T-helper 17 cell (primary cell): ENCODE measurements around the gene ADAMTS10. TPM values are rescaled to one million over a fixed set of nuclear protein-coding genes. Genes with fewer than 3 reads are reported as not detected.

Experiments used
- ATAC-seq: fragments of 150-1000 bp; cut with Tn5 transposase; 2 replicates; pipeline ENCODE4 v1.10.0; 2021; ENCODE audit warnings: mild to moderate bottlenecking, moderate library complexity
- DNase-seq, 3 donors: peaks; one replicate each; pipeline versions ENCODE4 v3.0.0 to v3.0.0-alpha.2; 2020 to 2021
- H3K9me3 ChIP-seq: one replicate; pipeline ENCODE4 v1.7.0; 2013; ENCODE audit warnings: low read length, mild to moderate bottlenecking; ENCODE audit not compliant: control insufficient read depth, poor library complexity, severe bottlenecking
- H3K27ac Mint-ChIP-seq: one replicate; pipeline ENCODE4 v1.8.0; 2022; ENCODE audit warnings: mild to moderate bottlenecking, moderate library complexity, mixed read lengths
- H3K27me3 Mint-ChIP-seq: one replicate; pipeline ENCODE4 v1.8.0; 2022; ENCODE audit warnings: mixed read lengths
- H3K36me3 Mint-ChIP-seq: one replicate; pipeline ENCODE4 v1.8.0; 2022; ENCODE audit warnings: low read depth, mixed read lengths
- H3K4me1 Mint-ChIP-seq: one replicate; pipeline ENCODE4 v1.8.0; 2022; ENCODE audit warnings: mild to moderate bottlenecking, mixed read lengths
- H3K4me3 Mint-ChIP-seq: one replicate; pipeline ENCODE4 v1.8.0; 2022; ENCODE audit warnings: mild to moderate bottlenecking, moderate library complexity, mixed read lengths
- total RNA-seq, 4 donors: library from RNA in 2 of 4; stranded (reverse) in 2 of 4; gene quantifications; one replicate each; pipeline ENCODE4 v1.2.3 and lab custom pipeline; 2022 to 2026

The ADAMTS10 gene
- total RNA-seq, 2 donors from 2014 or later = 24.0 to 33.1 TPM

- Mint-ChIP-seq H3K4me1 (peaks cover 12% of the 10 kb centered on the region), H3K4me3 (no peak overlapping the region), H3K27ac (no peak overlapping the region), H3K27me3 (peaks cover 10% of the 10 kb centered on the region), H3K36me3 (no peaks in the 10 kb centered on the region)
- no peaks in the 10 kb centered on the region for H3K9me3 ChIP-seq
- ATAC-seq = no peak
- DNase-seq = no peak
Measured at GRCh38 chr19:8616861-8617260, 6.3 kb upstream of the ADAMTS10 start.

GRCh38 chr19:8615813-8616596 lies 5.5 kb upstream of the ADAMTS10 start:
- H3K4me1 Mint-ChIP-seq = peaks cover 12% of the 10 kb centered on the region
- peak overlapping the region; percentile 70 for H3K27ac Mint-ChIP-seq

GRCh38 chr19:8615024-8615423 lies 4.5 kb upstream of the ADAMTS10 start:
- H3K36me3 Mint-ChIP-seq = peaks cover 4% of the 10 kb centered on the region
- no peaks in the 10 kb centered on the region for H3K9me3 ChIP-seq
- H3K4me3 Mint-ChIP-seq = peak overlapping the region; percentile 5
- H3K4me1 Mint-ChIP-seq = peaks cover 16% of the 10 kb centered on the region
- no peak for ATAC-seq
- no peak for DNase-seq
- H3K27ac Mint-ChIP-seq = no peak overlapping the region
- peaks cover 3% of the 10 kb centered on the region for H3K27me3 Mint-ChIP-seq

More at GRCh38 chr19:8615813-8616596, 5.5 kb upstream of the ADAMTS10 start:
- peak; percentile 63 for ATAC-seq
- peak; percentile 41 to 63 (median 43) for DNase-seq
- Mint-ChIP-seq H3K36me3 (no peaks in the 10 kb centered on the region), H3K27me3 (peaks cover 10% of the 10 kb centered on the region), H3K4me3 (no peak overlapping the region)
- H3K9me3 ChIP-seq = no peaks in the 10 kb centered on the region

- Mint-ChIP-seq H3K4me1 (peaks cover 21% of the 10 kb centered on the region), H3K27ac (no peak overlapping the region), H3K4me3 (no peak overlapping the region), H3K36me3 (peaks cover 6% of the 10 kb centered on the region), H3K27me3 (peaks cover 4% of the 10 kb centered on the region)
- DNase-seq (no peak), ATAC-seq (no peak)
- no peaks in the 10 kb centered on the region for H3K9me3 ChIP-seq
Measured at GRCh38 chr19:8614455-8614854, 3.9 kb upstream of the ADAMTS10 start.

GRCh38 chr19:8612807-8613171 lies 2.3 kb upstream of the ADAMTS10 start:
- peaks cover 32% of the 10 kb centered on the region for H3K4me1 Mint-ChIP-seq
- H3K36me3 Mint-ChIP-seq = peaks cover 6% of the 10 kb centered on the region
- DNase-seq = no peak
- H3K9me3 ChIP-seq = no peaks in the 10 kb centered on the region
- peak overlapping the region; percentile 56 for H3K27ac Mint-ChIP-seq
- no peak for ATAC-seq
- H3K27me3 Mint-ChIP-seq = peaks cover 4% of the 10 kb centered on the region
- peak overlapping the region; percentile 50 for H3K4me3 Mint-ChIP-seq

DNA sequence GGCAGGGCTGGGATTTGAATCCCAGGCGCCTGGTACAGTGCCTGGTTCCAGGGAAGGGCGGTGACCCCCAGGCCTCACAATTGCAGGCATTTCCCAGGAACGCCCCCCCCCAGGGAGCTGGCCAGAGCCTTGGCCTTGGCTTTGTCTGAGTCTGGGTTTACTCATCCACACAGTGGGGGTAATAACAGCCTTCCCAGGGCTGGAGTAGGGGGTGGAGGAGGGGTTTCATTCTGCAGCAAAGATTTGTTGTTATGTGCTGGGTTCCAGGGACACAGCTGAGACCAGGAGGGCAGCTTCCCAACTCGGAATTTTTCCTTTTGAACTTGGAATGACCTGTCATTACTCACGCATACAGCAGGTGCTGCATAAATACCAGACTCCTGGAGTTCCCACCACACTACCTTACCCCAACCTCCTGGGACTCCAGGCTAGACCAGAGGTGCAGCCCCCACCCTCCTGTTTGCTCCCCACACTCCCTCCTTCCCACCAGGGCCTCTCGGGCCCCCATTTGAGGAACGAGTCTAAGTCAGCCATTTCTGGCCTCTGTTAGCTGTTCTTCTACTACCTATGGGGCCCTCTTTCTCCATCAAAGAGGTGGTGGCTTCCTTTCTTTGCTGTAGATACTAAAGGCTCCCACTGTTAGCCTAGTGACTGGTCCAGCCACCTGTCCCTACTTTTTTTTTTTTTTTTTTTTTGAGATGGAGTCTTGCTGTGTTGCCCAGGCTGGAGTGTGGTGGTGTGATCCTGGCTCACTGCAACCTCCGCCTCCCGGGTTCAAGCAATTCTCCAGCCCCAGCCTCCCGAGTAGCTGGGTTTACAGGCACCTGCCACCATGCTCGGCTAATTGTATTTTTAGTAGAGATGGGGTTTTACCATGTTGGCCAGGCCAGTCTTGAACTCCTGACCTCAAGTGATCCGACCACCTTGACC lies 1.6 kb upstream of the ADAMTS10 start:
- Mint-ChIP-seq H3K4me3 (peak overlapping the region; percentile 87), H3K36me3 (peaks cover 6% of the 10 kb centered on the region), H3K27me3 (peaks cover 4% of the 10 kb centered on the region), H3K27ac (peak overlapping the region; percentile 56), H3K4me1 (peaks cover 34% of the 10 kb centered on the region)
- ATAC-seq (peak; percentile 39), DNase-seq (no peak)
- H3K9me3 ChIP-seq = no peaks in the 10 kb centered on the region

DNA sequence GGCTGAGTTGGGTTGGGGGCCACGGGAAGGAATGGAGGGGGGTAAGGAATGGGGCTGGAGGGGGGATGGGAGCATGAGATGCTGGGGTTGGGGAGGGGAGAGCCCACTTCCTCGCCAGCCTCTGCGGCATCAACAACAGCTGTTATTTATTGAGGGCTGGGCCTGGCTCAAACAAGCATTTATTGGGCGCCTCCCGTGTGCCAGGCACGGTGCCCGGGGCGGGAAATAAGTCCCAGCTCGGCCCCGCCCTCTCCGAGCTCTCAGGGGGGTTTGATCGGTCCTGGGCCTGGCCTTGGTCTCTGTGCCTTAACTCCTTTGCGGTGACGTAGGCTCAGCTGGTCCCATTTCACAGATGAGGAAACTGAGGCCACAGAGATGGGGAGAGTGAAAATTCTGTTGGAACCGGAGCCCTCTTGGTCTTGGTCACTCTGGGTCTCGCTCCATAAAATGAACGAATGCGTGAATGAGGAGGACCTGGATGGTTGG lies 919 bp upstream of the ADAMTS10 start:
- H3K9me3 ChIP-seq = no peaks in the 10 kb centered on the region
- Mint-ChIP-seq H3K27me3 (peaks cover 4% of the 10 kb centered on the region), H3K4me1 (peaks cover 37% of the 10 kb centered on the region), H3K36me3 (peaks cover 10% of the 10 kb centered on the region), H3K4me3 (peak overlapping the region; percentile 43), H3K27ac (peak overlapping the region; percentile 21)
- ATAC-seq (no peak), DNase-seq (no peak)

DNA sequence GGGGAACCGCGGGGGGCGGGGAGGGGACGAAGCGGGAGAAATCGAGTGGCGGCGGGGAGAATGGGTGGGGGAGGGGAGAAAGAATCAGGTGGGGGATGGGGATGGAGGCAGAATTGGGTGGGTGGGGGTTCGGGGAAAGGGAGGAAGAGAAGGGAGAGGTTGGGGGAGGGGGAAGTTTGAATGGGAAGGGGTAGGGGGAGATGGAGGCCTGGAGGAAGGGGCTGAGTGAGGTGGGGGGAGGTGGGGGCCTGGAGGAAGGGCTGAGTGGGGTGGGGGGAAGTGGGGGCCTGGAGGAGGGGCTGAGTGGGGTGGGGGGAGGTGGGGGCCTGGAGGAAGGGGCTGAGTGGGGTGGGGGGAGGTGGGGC lies 403 bp upstream of the ADAMTS10 start:
- no peak for DNase-seq
- H3K27ac Mint-ChIP-seq = no peak overlapping the region
- ATAC-seq = no peak
- peaks cover 10% of the 10 kb centered on the region for H3K36me3 Mint-ChIP-seq
- peaks cover 4% of the 10 kb centered on the region for H3K27me3 Mint-ChIP-seq
- H3K9me3 ChIP-seq = no peaks in the 10 kb centered on the region
- no peak overlapping the region for H3K4me3 Mint-ChIP-seq
- H3K4me1 Mint-ChIP-seq = peaks cover 37% of the 10 kb centered on the region

- peak overlapping the region; percentile 100 for H3K4me3 Mint-ChIP-seq
- peaks cover 29% of the 10 kb centered on the region for H3K4me1 Mint-ChIP-seq
- peaks cover 10% of the 10 kb centered on the region for H3K36me3 Mint-ChIP-seq
- peak overlapping the region; percentile 96 for H3K27ac Mint-ChIP-seq
- H3K9me3 ChIP-seq = no peaks in the 10 kb centered on the region
- peaks cover 4% of the 10 kb centered on the region for H3K27me3 Mint-ChIP-seq
- peak; percentile 32 for ATAC-seq
- no peak for DNase-seq
Measured at GRCh38 chr19:8609279-8610040, 1.1 kb downstream of the ADAMTS10 start.

- Mint-ChIP-seq H3K4me1 (peaks cover 29% of the 10 kb centered on the region), H3K27me3 (peaks cover 4% of the 10 kb centered on the region), H3K4me3 (peak overlapping the region; percentile 88), H3K36me3 (peaks cover 10% of the 10 kb centered on the region), H3K27ac (peak overlapping the region; percentile 71)
- no peaks in the 10 kb centered on the region for H3K9me3 ChIP-seq
- DNase-seq (no peak), ATAC-seq (no peak)
Measured at GRCh38 chr19:8608941-8609278, 1.6 kb downstream of the ADAMTS10 start.

DNA sequence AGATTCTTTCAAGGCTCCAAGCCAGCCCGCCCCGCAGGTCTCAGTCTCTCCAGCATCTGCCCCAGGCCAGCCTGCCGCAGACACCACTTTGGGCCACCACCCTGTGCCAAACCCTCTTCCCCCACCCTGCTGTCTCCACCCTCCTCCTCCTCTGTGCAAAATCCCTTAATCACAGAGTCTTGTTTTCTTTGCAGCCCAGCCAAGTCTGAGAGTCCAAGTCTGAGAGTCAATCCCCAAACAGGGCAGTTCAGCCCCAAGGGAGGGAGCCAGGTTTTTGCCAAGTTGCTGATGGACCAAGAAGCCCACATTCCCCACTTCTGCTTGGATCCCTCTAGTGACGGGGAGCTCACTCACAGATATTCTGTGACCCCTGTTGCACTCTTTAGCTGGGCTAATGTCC lies 3.1 kb downstream of the ADAMTS10 start:
- Mint-ChIP-seq H3K4me3 (no peak overlapping the region), H3K27me3 (peaks cover 4% of the 10 kb centered on the region), H3K36me3 (peaks cover 10% of the 10 kb centered on the region), H3K27ac (no peak overlapping the region), H3K4me1 (peaks cover 27% of the 10 kb centered on the region)
- no peaks in the 10 kb centered on the region for H3K9me3 ChIP-seq
- no peak for ATAC-seq
- DNase-seq = no peak

- Mint-ChIP-seq H3K4me1 (peaks cover 25% of the 10 kb centered on the region), H3K4me3 (no peak overlapping the region), H3K36me3 (peaks cover 10% of the 10 kb centered on the region), H3K27me3 (peaks cover 4% of the 10 kb centered on the region), H3K27ac (no peak overlapping the region)
- no peaks in the 10 kb centered on the region for H3K9me3 ChIP-seq
- no peak for DNase-seq
- no peak for ATAC-seq
Measured at GRCh38 chr19:8605514-8605913, 5.0 kb downstream of the ADAMTS10 start.

- no peak for ATAC-seq
- Mint-ChIP-seq H3K27ac (peak overlapping the region; percentile 21), H3K27me3 (no peaks in the 10 kb centered on the region), H3K36me3 (peaks cover 3% of the 10 kb centered on the region), H3K4me1 (peaks cover 2% of the 10 kb centered on the region), H3K4me3 (no peak overlapping the region)
- no peak for DNase-seq
- H3K9me3 ChIP-seq = no peaks in the 10 kb centered on the region
Measured at GRCh38 chr19:8601796-8602195, 8.7 kb downstream of the ADAMTS10 start.
